Muscle layer of duodenum (tissue), 2 donors: ENCODE measurements around the gene UBE4B.

Source experiments
- H3K27ac ChIP-seq: one replicate; pipeline ENCODE4 v1.7.0; 2013; ENCODE audit warnings: mild to moderate bottlenecking, low read length
- H3K27me3 ChIP-seq: one replicate; pipeline ENCODE4 v1.7.0; 2013; ENCODE audit warnings: low read depth, mild to moderate bottlenecking, control low read depth, low read length
- H3K36me3 ChIP-seq, 2 donors: one replicate each; pipeline ENCODE4 v1.7.0; 2013; ENCODE audit warnings: low read length in 2 of 2, control low read depth in 1 of 2, mild to moderate bottlenecking in 1 of 2; ENCODE audit not compliant: insufficient read depth in 2 of 2, control insufficient read depth in 1 of 2
- H3K4me1 ChIP-seq, 2 donors: one replicate each; pipeline ENCODE4 v1.7.0; 2013; ENCODE audit warnings: low read length in 2 of 2, mild to moderate bottlenecking in 2 of 2, control low read depth in 1 of 2, moderate library complexity in 1 of 2; ENCODE audit not compliant: insufficient read depth in 2 of 2, control insufficient read depth in 1 of 2
- H3K4me3 ChIP-seq, 2 donors: one replicate each; pipeline ENCODE4 v1.7.0; 2013; ENCODE audit warnings: low read length in 2 of 2, low read depth in 1 of 2, mild to moderate bottlenecking in 1 of 2
- H3K9me3 ChIP-seq, 2 donors: one replicate each; pipeline ENCODE4 v1.7.0; 2013; ENCODE audit warnings: low read length in 2 of 2, control low read depth in 1 of 2, mild to moderate bottlenecking in 1 of 2; ENCODE audit not compliant: control insufficient read depth in 1 of 2
- donor health status: healthy.

Gene UBE4B

GRCh38 chr1:10074059-10074851 lies 41.5 kb downstream of the UBE4B start:
- no peak overlapping the region for H3K27ac ChIP-seq
- peaks cover 0 to 4% of the 10 kb centered on the region in 2 donors for H3K36me3 ChIP-seq
- no peaks in the 10 kb centered on the region for H3K27me3 ChIP-seq
- peaks cover 0 to 15% of the 10 kb centered on the region in 2 donors for H3K4me1 ChIP-seq
- no peaks in the 10 kb centered on the region for H3K9me3 ChIP-seq
- no peak overlapping the region for H3K4me3 ChIP-seq

- Histone ChIP-seq H3K27me3 (no peaks in the 10 kb centered on the region), H3K36me3 (peaks cover 0 to 4% of the 10 kb centered on the region in 2 donors), H3K4me3 (no peak overlapping the region), H3K27ac (no peak overlapping the region), H3K4me1 (peaks cover 0 to 13% of the 10 kb centered on the region in 2 donors), H3K9me3 (no peaks in the 10 kb centered on the region)
Observed at GRCh38 chr1:10074852-10075730, 42.3 kb downstream of the UBE4B start.

- no peak overlapping the region for H3K4me3 ChIP-seq
- peaks cover 0 to 13% of the 10 kb centered on the region in 2 donors for H3K4me1 ChIP-seq
- H3K36me3 ChIP-seq = peaks cover 0 to 4% of the 10 kb centered on the region in 2 donors
- H3K9me3 ChIP-seq = no peaks in the 10 kb centered on the region
- no peaks in the 10 kb centered on the region for H3K27me3 ChIP-seq
- H3K27ac ChIP-seq = no peak overlapping the region
Observed at GRCh38 chr1:10075732-10076131, 43.0 kb downstream of the UBE4B start.

- Histone ChIP-seq H3K27ac (no peak overlapping the region), H3K9me3 (no peaks in the 10 kb centered on the region), H3K36me3 (peaks cover 0 to 4% of the 10 kb centered on the region in 2 donors), H3K4me3 (no peak overlapping the region), H3K4me1 (peaks cover 0 to 13% of the 10 kb centered on the region in 2 donors), H3K27me3 (no peaks in the 10 kb centered on the region)
Observed at GRCh38 chr1:10078494-10078893, 45.7 kb downstream of the UBE4B start.

GRCh38 chr1:10080523-10080922 lies 47.8 kb downstream of the UBE4B start:
- Histone ChIP-seq H3K27ac (no peak overlapping the region), H3K36me3 (no peaks in the 10 kb centered on the region)

GRCh38 chr1:10082785-10083479 lies 50.2 kb downstream of the UBE4B start:
- Histone ChIP-seq H3K27ac (no peak overlapping the region), H3K9me3 (no peaks in the 10 kb centered on the region), H3K36me3 (no peaks in the 10 kb centered on the region), H3K4me1 (no peaks in the 10 kb centered on the region), H3K4me3 (no peak overlapping the region), H3K27me3 (no peaks in the 10 kb centered on the region)

More at GRCh38 chr1:10080523-10080922, 47.8 kb downstream of the UBE4B start:
- H3K4me1 ChIP-seq = no peaks in the 10 kb centered on the region
- no peak overlapping the region for H3K4me3 ChIP-seq
- no peaks in the 10 kb centered on the region for H3K9me3 ChIP-seq
- no peaks in the 10 kb centered on the region for H3K27me3 ChIP-seq

GRCh38 chr1:10084045-10084444 lies 51.3 kb downstream of the UBE4B start:
- H3K4me1 ChIP-seq = no peaks in the 10 kb centered on the region
- no peaks in the 10 kb centered on the region for H3K36me3 ChIP-seq
- no peak overlapping the region for H3K27ac ChIP-seq
- no peaks in the 10 kb centered on the region for H3K9me3 ChIP-seq
- H3K4me3 ChIP-seq = no peak overlapping the region
- H3K27me3 ChIP-seq = no peaks in the 10 kb centered on the region

- Histone ChIP-seq H3K4me1 (no peaks in the 10 kb centered on the region), H3K36me3 (no peaks in the 10 kb centered on the region), H3K27me3 (no peaks in the 10 kb centered on the region), H3K27ac (no peak overlapping the region), H3K4me3 (no peak overlapping the region), H3K9me3 (no peaks in the 10 kb centered on the region)
Observed at GRCh38 chr1:10085076-10085475, 52.3 kb downstream of the UBE4B start.

- H3K36me3 ChIP-seq = no peaks in the 10 kb centered on the region
- no peak overlapping the region for H3K4me3 ChIP-seq
- no peaks in the 10 kb centered on the region for H3K9me3 ChIP-seq
- H3K27me3 ChIP-seq = no peaks in the 10 kb centered on the region
- H3K4me1 ChIP-seq = no peaks in the 10 kb centered on the region
- no peak overlapping the region for H3K27ac ChIP-seq
Observed at GRCh38 chr1:10087210-10087609, 54.5 kb downstream of the UBE4B start.

GRCh38 chr1:10101929-10102328 lies 69.2 kb downstream of the UBE4B start:
- no peaks in the 10 kb centered on the region for H3K27me3 ChIP-seq
- H3K9me3 ChIP-seq = no peaks in the 10 kb centered on the region
- H3K36me3 ChIP-seq = peaks cover 35 to 38% of the 10 kb centered on the region in 2 donors
- H3K27ac ChIP-seq = no peak overlapping the region
- no peak overlapping the region for H3K4me3 ChIP-seq
- H3K4me1 ChIP-seq = peaks cover 0 to under 1% of the 10 kb centered on the region in 2 donors

GRCh38 chr1:10103193-10103592 lies 70.4 kb downstream of the UBE4B start:
- peaks cover 38 to 39% of the 10 kb centered on the region in 2 donors for H3K36me3 ChIP-seq
- H3K27ac ChIP-seq = no peak overlapping the region
- peaks cover 4% of the 10 kb centered on the region in 2 donors for H3K4me1 ChIP-seq
- H3K4me3 ChIP-seq = no peak overlapping the region
- no peaks in the 10 kb centered on the region for H3K9me3 ChIP-seq
- H3K27me3 ChIP-seq = no peaks in the 10 kb centered on the region
